Natural killer cell (primary cell): ENCODE data around the gene HTR2A. TPM values are rescaled to one million over a fixed set of nuclear protein-coding genes. Genes with fewer than 3 reads are reported as not detected.
A peak's percentile ranks its signal among the peaks of the same experiment; 100 is the strongest.

Source experiments
- ATAC-seq, 3 donors: fragments of 150-1000 bp in 2 of 3; fragments of 200-7000 bp in 1 of 3; cut with Tn5 transposase; 1 replicate in 1 of 3; 2 replicates in 2 of 3; pipeline ENCODE4 v1.10.0; 2021; ENCODE audit warnings: mild to moderate bottlenecking in 2 of 3, moderate library complexity in 2 of 3
- DNase-seq, 2 donors: peaks; one replicate each; pipeline versions ENCODE4 v3.0.0 to v3.0.0-alpha.2; 2013 to 2021; ENCODE audit warnings: mixed read lengths in 1 of 2
- H3K27ac ChIP-seq: one replicate; pipeline ENCODE4 v1.5.1; 2013; ENCODE audit warnings: mild to moderate bottlenecking, low read length
- H3K27me3 ChIP-seq: one replicate; pipeline ENCODE4 v1.6.1; 2013; ENCODE audit warnings: low read length; ENCODE audit not compliant: control insufficient read depth, insufficient read depth
- H3K36me3 ChIP-seq: one replicate; pipeline ENCODE4 v1.6.1; 2013; ENCODE audit warnings: low read length; ENCODE audit not compliant: control insufficient read depth, insufficient read depth
- H3K4me1 ChIP-seq: one replicate; pipeline ENCODE4 v1.6.1; 2013; ENCODE audit warnings: low read length; ENCODE audit not compliant: control insufficient read depth, insufficient read depth
- H3K4me3 ChIP-seq: one replicate; pipeline ENCODE4 v1.5.1; 2013; ENCODE audit warnings: low read length
- H3K9me3 ChIP-seq: one replicate; pipeline ENCODE4 v1.6.1; 2013; ENCODE audit warnings: low read length; ENCODE audit not compliant: control insufficient read depth, insufficient read depth
- H3K27ac Mint-ChIP-seq, 2 donors: one replicate each; pipeline ENCODE4 v1.8.0; 2022; ENCODE audit warnings: mild to moderate bottlenecking in 2 of 2, mixed read lengths in 2 of 2, moderate library complexity in 1 of 2
- H3K27me3 Mint-ChIP-seq, 2 donors: one replicate each; pipeline ENCODE4 v1.8.0; 2022; ENCODE audit warnings: low read depth in 2 of 2, mixed read lengths in 2 of 2
- H3K36me3 Mint-ChIP-seq: one replicate; pipeline ENCODE4 v1.8.0; 2022; ENCODE audit warnings: mixed read lengths
- H3K4me1 Mint-ChIP-seq, 2 donors: one replicate each; pipeline ENCODE4 v1.8.0; 2022; ENCODE audit warnings: mixed read lengths in 2 of 2
- H3K4me3 Mint-ChIP-seq: one replicate; pipeline ENCODE4 v1.8.0; 2022; ENCODE audit warnings: mild to moderate bottlenecking, moderate library complexity, mixed read lengths
- H3K9me3 Mint-ChIP-seq, 2 donors: one replicate each; pipeline ENCODE4 v1.8.0; 2022; ENCODE audit warnings: mixed read lengths in 2 of 2
- CTCF ChIP-seq: fragments of 200-600 bp; IDR thresholded peaks from one replicate; pipeline ENCODE4 v1.8.0; 2022; ENCODE audit warnings: antibody characterized with exemption
- WGBS: methylation state at CpG from one replicate; pipeline ENCODE4 v1.1.7; 2013; ENCODE audit warnings: missing lambda C conversion rate; ENCODE audit not compliant: insufficient coverage; 5-methylcytosine and 5-hydroxymethylcytosine counted together
- intact Hi-C: fragments of 100-400 bp; cut with micrococcal nuclease; formaldehyde crosslinking; loops from one replicate; pipeline ENCODE4 v1.14.2; 2022
- total RNA-seq, 4 donors: library from RNA; stranded (reverse); fragments of 120-200 nt in 1 of 4; gene quantifications; one replicate each; pipeline versions ENCODE4 v1.2.3 to v1.2.4, GENCODE V29; 2013 to 2022

Gene HTR2A
- total RNA-seq, 3 donors from 2014 or later (not counting 1 experiment from before 2014, with no cell fraction given) = not detected

DNA sequence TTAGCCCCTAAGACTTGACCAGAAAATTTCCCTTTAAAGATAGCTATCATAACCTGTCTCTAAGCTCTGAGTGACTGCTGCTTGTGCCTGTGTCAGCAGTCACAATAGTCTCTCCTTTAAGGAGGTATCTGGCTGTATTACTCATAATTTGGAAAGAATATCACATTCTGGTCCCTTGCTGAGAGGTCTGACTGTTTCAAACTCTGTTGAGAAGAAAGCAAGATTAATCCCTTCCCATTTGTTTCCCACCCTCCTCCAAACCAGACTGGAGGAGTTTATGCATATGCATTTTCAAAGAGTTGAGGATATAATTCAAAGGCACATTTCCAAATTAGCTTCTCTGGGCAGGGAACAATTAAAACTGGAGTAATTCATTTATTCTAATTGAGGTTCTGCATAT lies 2.3 kb downstream of the HTR2A start:
- intact Hi-C loops = no loop called here
- ATAC-seq (no peak), DNase-seq (no peak)
- no peak overlapping the region for H3K27ac Mint-ChIP-seq
- H3K36me3 Mint-ChIP-seq = no peaks in the 10 kb centered on the region
- H3K4me3 ChIP-seq = no peak overlapping the region
- peaks cover 15 to 17% of the 10 kb centered on the region in 2 donors for H3K4me1 Mint-ChIP-seq
- H3K27me3 ChIP-seq = peaks cover 13% of the 10 kb centered on the region
- H3K36me3 ChIP-seq = no peaks in the 10 kb centered on the region
- peaks cover 51 to 79% of the 10 kb centered on the region in 2 donors for H3K27me3 Mint-ChIP-seq
- peak overlapping the region; percentile 49 for H3K4me3 Mint-ChIP-seq
- H3K4me1 ChIP-seq = peaks cover 11% of the 10 kb centered on the region
- H3K27ac ChIP-seq = no peak overlapping the region
- H3K9me3 Mint-ChIP-seq = no peaks in the 10 kb centered on the region
- no peaks in the 10 kb centered on the region for H3K9me3 ChIP-seq
- TF ChIP-seq CTCF = no peak

DNA sequence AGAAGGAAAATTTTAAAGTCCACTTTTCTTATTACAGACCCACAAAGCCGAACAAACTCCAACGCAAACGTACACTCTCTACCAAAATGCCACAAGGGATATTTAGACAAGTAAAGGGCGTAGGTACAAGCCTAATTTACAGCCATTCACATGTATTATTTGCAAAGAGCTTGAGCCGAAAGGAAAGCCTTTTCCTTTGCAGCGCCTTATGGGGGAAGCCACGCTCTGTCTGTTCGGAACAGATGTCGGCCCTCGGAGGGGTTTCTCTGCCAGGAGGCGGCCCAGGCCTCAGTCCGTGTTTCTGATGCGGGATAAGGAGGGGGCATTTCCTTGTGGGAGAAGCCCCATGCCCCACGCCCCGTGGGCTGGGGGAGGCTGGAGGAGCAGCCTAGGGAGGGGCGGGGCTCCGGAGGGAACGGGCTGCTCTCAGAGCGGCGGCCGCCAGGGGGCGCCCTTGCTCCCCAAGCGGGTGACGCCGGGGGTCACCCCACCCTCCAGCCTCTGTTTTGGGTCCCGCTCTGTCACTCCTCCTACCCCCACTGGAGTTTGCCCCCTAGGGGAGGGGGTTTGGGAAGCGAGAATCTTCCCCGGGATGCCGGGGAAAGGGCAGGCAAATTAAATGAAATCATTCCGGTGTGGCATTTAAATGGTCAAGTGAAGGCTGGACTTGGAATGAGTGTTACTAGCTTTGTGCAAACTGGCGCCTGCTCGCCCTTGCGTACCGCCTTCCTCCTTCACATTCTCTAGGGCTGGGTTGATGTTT lies 2.9 kb downstream of the HTR2A start:
- ATAC-seq = peak; percentile 82 to 96 (median 92)
- Histone ChIP-seq H3K9me3 (no peaks in the 10 kb centered on the region), H3K27ac (no peak overlapping the region), H3K4me1 (peaks cover 11% of the 10 kb centered on the region), H3K27me3 (peaks cover 13% of the 10 kb centered on the region), H3K4me3 (peak overlapping the region; percentile 31), H3K36me3 (no peaks in the 10 kb centered on the region)
- no peaks in the 10 kb centered on the region for H3K36me3 Mint-ChIP-seq
- H3K4me1 Mint-ChIP-seq = peaks cover 15 to 17% of the 10 kb centered on the region in 2 donors
- WGBS = 2% methylated on average over 33 of the region's 34 CpGs
- peak; percentile 56 to 75 for DNase-seq
- H3K9me3 Mint-ChIP-seq = no peaks in the 10 kb centered on the region
- intact Hi-C loops = no loop called here
- peak overlapping the region; percentile 73 for H3K4me3 Mint-ChIP-seq
- H3K27ac Mint-ChIP-seq = no peak overlapping the region
- peaks cover 51 to 85% of the 10 kb centered on the region in 2 donors for H3K27me3 Mint-ChIP-seq
- peak; percentile 84 for TF ChIP-seq CTCF

- 74% methylated on average over 4 of the region's 4 CpGs for WGBS
- TF ChIP-seq CTCF = no peak
- Histone ChIP-seq H3K4me1 (peaks cover 11% of the 10 kb centered on the region), H3K9me3 (no peaks in the 10 kb centered on the region), H3K27me3 (peaks cover 14% of the 10 kb centered on the region), H3K27ac (no peak overlapping the region), H3K4me3 (no peak overlapping the region), H3K36me3 (no peaks in the 10 kb centered on the region)
- no peak for DNase-seq
- H3K9me3 Mint-ChIP-seq = no peaks in the 10 kb centered on the region
- H3K27ac Mint-ChIP-seq = no peak overlapping the region
- peak overlapping the region; percentile 73 for H3K4me3 Mint-ChIP-seq
- peaks cover 15 to 17% of the 10 kb centered on the region in 2 donors for H3K4me1 Mint-ChIP-seq
- intact Hi-C loops = no loop called here
- H3K27me3 Mint-ChIP-seq = peaks cover 52 to 90% of the 10 kb centered on the region in 2 donors
- ATAC-seq = no peak
- no peaks in the 10 kb centered on the region for H3K36me3 Mint-ChIP-seq
These were observed 3.6 kb downstream of the HTR2A start for GRCh38 chr13:46893221-46893740.
